ENCODE data around the gene AFF1. TPM values are rescaled to one million over a fixed set of nuclear protein-coding genes. Genes with fewer than 3 reads are reported as not detected.

AFF1 gene
- total RNA-seq, 4 donors from 2014 or later, result 26.7 to 200 (median 92.5) TPM

GRCh38 chr4:87057835-87058355 lies 123.1 kb downstream of the AFF1 start:
- Histone ChIP-seq H3K27ac (peak overlapping the region; percentile 77 to 80), H3K9me3 (no peaks in the 10 kb centered on the region), H3K27me3 (no peaks in the 10 kb centered on the region), H3K36me3 (no peaks in the 10 kb centered on the region), H3K4me1 (peaks cover 6 to 41% of the 10 kb centered on the region in 2 donors), H3K4me3 (no peak overlapping the region)
- no peak for TF ChIP-seq POLR2A (IDR thresholded peaks at IDR 0.05)
- TF ChIP-seq, protein P1, sequence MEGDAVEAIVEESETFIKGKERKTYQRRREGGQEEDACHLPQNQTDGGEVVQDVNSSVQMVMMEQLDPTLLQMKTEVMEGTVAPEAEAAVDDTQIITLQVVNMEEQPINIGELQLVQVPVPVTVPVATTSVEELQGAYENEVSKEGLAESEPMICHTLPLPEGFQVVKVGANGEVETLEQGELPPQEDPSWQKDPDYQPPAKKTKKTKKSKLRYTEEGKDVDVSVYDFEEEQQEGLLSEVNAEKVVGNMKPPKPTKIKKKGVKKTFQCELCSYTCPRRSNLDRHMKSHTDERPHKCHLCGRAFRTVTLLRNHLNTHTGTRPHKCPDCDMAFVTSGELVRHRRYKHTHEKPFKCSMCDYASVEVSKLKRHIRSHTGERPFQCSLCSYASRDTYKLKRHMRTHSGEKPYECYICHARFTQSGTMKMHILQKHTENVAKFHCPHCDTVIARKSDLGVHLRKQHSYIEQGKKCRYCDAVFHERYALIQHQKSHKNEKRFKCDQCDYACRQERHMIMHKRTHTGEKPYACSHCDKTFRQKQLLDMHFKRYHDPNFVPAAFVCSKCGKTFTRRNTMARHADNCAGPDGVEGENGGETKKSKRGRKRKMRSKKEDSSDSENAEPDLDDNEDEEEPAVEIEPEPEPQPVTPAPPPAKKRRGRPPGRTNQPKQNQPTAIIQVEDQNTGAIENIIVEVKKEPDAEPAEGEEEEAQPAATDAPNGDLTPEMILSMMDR (IDR thresholded peaks at IDR 0.05), result no peak
- DNase-seq, result no peak
- intact Hi-C loops (cut with DNase I; ENCODE audit: low total_unique reads), result no loop called here

DNA sequence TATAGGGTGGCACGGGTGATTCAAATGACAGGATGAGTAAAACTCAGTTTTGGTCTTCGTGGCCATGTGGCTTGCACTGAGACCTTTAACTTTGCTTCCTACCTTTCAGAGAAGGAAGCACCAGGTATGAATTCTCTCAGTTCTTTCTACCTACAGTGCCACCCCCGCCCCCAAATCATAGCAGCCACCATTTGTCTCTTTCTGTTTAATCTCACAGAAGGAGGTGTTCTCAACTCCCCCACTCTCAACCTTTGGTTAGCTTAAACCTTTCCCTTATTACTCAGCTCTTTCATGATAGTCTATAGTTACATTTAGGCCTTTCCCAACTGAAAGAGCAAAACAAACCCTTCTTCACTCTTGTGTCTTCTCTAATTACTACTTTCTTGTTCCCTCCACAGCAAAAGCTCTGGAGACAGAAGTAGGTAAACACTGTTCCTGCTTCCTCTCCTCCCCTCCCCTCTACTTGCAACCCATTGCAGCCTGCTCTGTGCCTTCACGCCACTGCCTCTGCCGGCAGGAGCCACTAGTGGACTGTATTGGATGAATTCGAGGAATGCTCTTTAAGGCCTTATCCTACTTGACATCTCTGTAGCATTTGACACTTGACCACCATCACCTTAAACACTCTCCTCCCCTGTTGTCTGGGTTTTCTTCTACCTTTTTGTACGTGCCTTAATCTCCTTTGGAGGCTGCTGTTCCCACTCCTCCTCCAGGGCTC lies 123.7 kb downstream of the AFF1 start:
- Histone ChIP-seq H3K9me3 (no peaks in the 10 kb centered on the region), H3K4me3 (no peak overlapping the region), H3K36me3 (no peaks in the 10 kb centered on the region), H3K27me3 (no peaks in the 10 kb centered on the region), H3K27ac (peak overlapping the region; percentile 77 to 80), H3K4me1 (peaks cover 6 to 34% of the 10 kb centered on the region in 2 donors)
- TF ChIP-seq, protein P1 (IDR thresholded peaks at IDR 0.05), result peak in 2 of 4 experiments; percentile 15 to 26
- no peak for TF ChIP-seq POLR2A (IDR thresholded peaks at IDR 0.05)
- intact Hi-C loops (cut with DNase I; ENCODE audit: low total_unique reads), result no loop called here
- DNase-seq, result no peak

DNA sequence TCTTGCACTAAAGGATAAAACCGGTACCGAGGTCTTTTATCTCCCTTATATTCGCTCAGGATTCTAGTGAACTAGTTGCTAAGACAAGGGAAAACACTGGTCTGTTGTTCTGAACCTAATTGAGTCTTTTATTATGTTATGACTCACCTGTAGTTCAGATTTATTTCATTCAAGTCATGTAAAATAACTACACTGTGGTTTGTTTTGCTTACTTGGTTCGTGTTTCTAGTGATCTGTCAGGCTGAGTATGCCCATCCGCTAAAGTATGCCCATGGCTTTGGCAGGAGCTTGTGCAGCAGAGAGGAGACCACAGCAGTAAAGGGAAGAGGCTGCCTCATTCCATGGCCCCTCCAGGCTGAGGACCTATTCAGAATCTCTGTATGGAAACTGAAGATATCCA lies 126.1 kb downstream of the AFF1 start:
- intact Hi-C loops (cut with DNase I; ENCODE audit: low total_unique reads), result no loop called here
- peak overlapping the region; percentile 77 to 80 for H3K27ac ChIP-seq

GRCh38 chr4:87065021-87065420 lies 130.2 kb downstream of the AFF1 start:
- intact Hi-C loops (cut with DNase I; ENCODE audit: low total_unique reads), result no loop called here
- Histone ChIP-seq H3K9me3 (no peaks in the 10 kb centered on the region), H3K4me1 (peaks cover 0 to 14% of the 10 kb centered on the region in 2 donors), H3K36me3 (no peaks in the 10 kb centered on the region), H3K27ac (no peak overlapping the region), H3K4me3 (no peak overlapping the region), H3K27me3 (no peaks in the 10 kb centered on the region)
- no peak for DNase-seq
- TF ChIP-seq, protein P1 (IDR thresholded peaks at IDR 0.05), result no peak

More for the DNA sequence above, 126.1 kb downstream of the AFF1 start:
- Histone ChIP-seq H3K9me3 (no peaks in the 10 kb centered on the region), H3K4me3 (no peak overlapping the region), H3K36me3 (no peaks in the 10 kb centered on the region), H3K27me3 (no peaks in the 10 kb centered on the region), H3K4me1 (peaks cover 0 to 30% of the 10 kb centered on the region in 2 donors)
- no peak for DNase-seq
- no peak for TF ChIP-seq POLR2A (IDR thresholded peaks at IDR 0.05)
- TF ChIP-seq, protein P1 (IDR thresholded peaks at IDR 0.05), result no peak

DNA sequence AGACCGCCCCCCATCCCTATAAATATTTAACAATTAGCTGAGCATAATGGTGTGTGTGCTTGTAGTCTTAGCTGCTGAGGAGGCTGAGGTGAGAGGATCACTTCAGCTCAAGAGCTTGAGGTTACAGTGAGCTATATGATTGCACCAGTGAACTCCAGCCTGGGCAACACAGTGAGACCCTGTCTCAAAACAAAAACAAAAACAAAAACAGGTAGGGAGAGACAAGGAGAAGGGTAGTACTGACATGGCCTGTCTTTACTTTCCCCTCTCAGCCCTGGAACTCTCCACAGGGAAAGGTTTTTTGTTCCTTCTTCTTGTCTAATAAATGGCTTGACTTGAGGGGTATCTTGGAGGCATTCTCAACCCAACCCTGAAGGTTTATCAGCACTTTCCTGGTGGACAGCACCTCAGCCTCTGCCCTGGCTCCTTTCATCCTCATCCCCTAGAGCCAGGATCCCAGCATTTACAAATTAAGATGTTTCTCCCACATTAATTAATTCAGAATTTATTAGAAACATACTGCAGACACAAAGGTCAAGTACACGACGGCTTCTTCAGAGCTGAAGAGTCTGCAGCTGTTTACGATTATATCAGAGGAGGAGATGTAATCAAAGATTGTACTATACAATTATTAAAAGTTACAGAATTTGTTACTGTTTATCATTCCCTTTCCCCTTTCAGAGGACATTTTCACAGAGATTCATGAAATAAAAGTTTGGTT lies 131.8 kb downstream of the AFF1 start:
- TF ChIP-seq, protein P1 (IDR thresholded peaks at IDR 0.05), result no peak
- no peak for TF ChIP-seq POLR2A (IDR thresholded peaks at IDR 0.05)
- H3K9me3 ChIP-seq, result no peaks in the 10 kb centered on the region
- DNase-seq, result no peak
- H3K4me3 ChIP-seq, result no peak overlapping the region
- peaks cover 0 to 9% of the 10 kb centered on the region in 2 donors for H3K4me1 ChIP-seq
- intact Hi-C loops (cut with DNase I; ENCODE audit: low total_unique reads), result no loop called here
- no peak overlapping the region for H3K27ac ChIP-seq
- no peaks in the 10 kb centered on the region for H3K36me3 ChIP-seq
- H3K27me3 ChIP-seq, result no peaks in the 10 kb centered on the region

All from uterus (tissue), 4 donors.